SU-DHL-6 (cell line): ENCODE data around the gene SLC7A7.
"Not testable (repeated sequence)": the region's sequence is repeated elsewhere in the genome, so short reads cannot be mapped to it uniquely, and the experiment has no call there.

Source experiments
- CTCF ChIP-seq: fragments of 200-600 bp; sonication (generic); IDR thresholded peaks from one replicate; pipeline ENCODE4 v1.5.1; 2017; ENCODE audit warnings: antibody characterized with exemption, mild to moderate bottlenecking, low read length, moderate library complexity; ENCODE audit not compliant: insufficient read depth, poor library complexity, severe bottlenecking
- EZH2phosphoT487 ChIP-seq: fragments of 200-600 bp; sonication (generic), shearing (Covaris generic); conservative IDR thresholded peaks from 2 replicates; pipeline ENCODE4 v1.6.1; 2018; ENCODE audit warnings: mild to moderate bottlenecking, antibody characterized with exemption, low read length, moderate library complexity, mixed read lengths

DNA sequence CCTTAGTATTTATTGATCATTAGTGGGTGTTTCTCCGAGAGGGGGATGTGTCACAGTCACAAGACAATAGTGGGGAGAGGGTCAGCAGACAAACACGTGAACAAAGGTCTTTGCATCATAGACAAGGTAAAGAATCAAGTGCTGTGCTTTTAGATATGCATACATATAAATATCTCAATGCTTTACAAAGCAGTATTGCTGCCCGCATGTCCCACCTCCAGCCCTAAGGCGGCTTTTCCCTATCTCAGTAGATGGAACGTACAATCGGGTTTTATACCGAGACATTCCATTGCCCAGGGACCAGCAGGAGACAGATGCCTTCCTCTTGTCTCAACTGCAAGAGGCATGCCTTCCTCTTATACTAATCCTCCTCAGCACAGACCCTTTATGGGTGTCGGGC lies 90.4 kb downstream of the SLC7A7 start:
- not testable (repeated sequence) for TF ChIP-seq CTCF, EZH2phosphoT487
